ENCODE results near the gene PPP1R1B.

The PPP1R1B gene

GRCh38 chr17:39604911-39605491 lies 21.8 kb upstream of the PPP1R1B start:
- Histone ChIP-seq H3K27me3 (peaks cover 99 to 100% (median 100%) of the 10 kb centered on the region in 11 experiments), H3K4me1 (peaks cover 0 to 21% (median 10%) of the 10 kb centered on the region in 10 experiments; a peak in 12 of 20 replicates), H3K4me3 (0 out of 20 replicates have a peak overlapping the region, but pooled peaks of 1 of the 10 experiments have one; percentile 34), H4K20me1 (peaks cover 0 to 70% (median 46%) of the 10 kb centered on the region in 11 experiments; a peak in 19 of 22 replicates), H3K36me3 (no peaks in the 10 kb centered on the region), H3K9me3 (replicated peaks in 1 of 11) (no peaks in the 10 kb centered on the region), H3K4me2 (peak overlapping the region in 8 of 11 experiments; percentile 15 to 59 (median 34); a peak in 8 of 22 replicates), H3K27ac (no peak overlapping the region), H3K9ac (no peak overlapping the region)
- no peak for TF ChIP-seq Cebpa-rat (IDR thresholded peaks at IDR 0.05)

- Histone ChIP-seq H3K27me3 (peaks cover 91 to 100% (median 93%) of the 10 kb centered on the region in 11 experiments), H3K4me1 (peaks cover 0 to 18% (median 10%) of the 10 kb centered on the region in 10 experiments; a peak in 11 of 20 replicates), H4K20me1 (peaks cover 0 to 62% (median 38%) of the 10 kb centered on the region in 11 experiments; a peak in 19 of 22 replicates)
These were observed 21.0 kb upstream of the PPP1R1B start for GRCh38 chr17:39605492-39606433.

GRCh38 chr17:39606434-39607056 lies 20.2 kb upstream of the PPP1R1B start:
- Histone ChIP-seq H3K9me3 (replicated peaks in 1 of 11) (no peaks in the 10 kb centered on the region), H3K27me3 (peaks cover 83 to 99% (median 85%) of the 10 kb centered on the region in 11 experiments), H3K4me2 (peak overlapping the region in 7 of 11 experiments; percentile 26 to 62 (median 54); a peak in 12 of 22 replicates), H3K4me1 (peaks cover 0 to 18% (median 10%) of the 10 kb centered on the region in 10 experiments; a peak in 11 of 20 replicates), H4K20me1 (peaks cover 0 to 54% (median 30%) of the 10 kb centered on the region in 11 experiments; a peak in 19 of 22 replicates), H3K4me3 (peak overlapping the region in 4 of 10 experiments; percentile 10 to 38 (median 32); a peak in 7 of 20 replicates), H3K27ac (no peak overlapping the region), H3K36me3 (no peaks in the 10 kb centered on the region), H3K9ac (no peak overlapping the region)
- TF ChIP-seq Cebpa-rat (IDR thresholded peaks at IDR 0.05): no peak

More at GRCh38 chr17:39605492-39606433, 21.0 kb upstream of the PPP1R1B start:
- Histone ChIP-seq H3K36me3 (no peaks in the 10 kb centered on the region), H3K27ac (no peak overlapping the region), H3K4me3 (peak overlapping the region in 3 of 10 experiments; percentile 30 to 38 (median 34); a peak in 6 of 20 replicates), H3K9ac (no peak overlapping the region), H3K9me3 (replicated peaks in 1 of 11) (no peaks in the 10 kb centered on the region), H3K4me2 (peak overlapping the region; percentile 0 to 62 (median 33); a peak in 15 of 22 replicates)
- no peak for TF ChIP-seq Cebpa-rat (IDR thresholded peaks at IDR 0.05)

- no peaks in the 10 kb centered on the region for H3K9me3 ChIP-seq (replicated peaks in 1 of 11)
- peaks cover 0 to 18% (median 10%) of the 10 kb centered on the region in 10 experiments; a peak in 11 of 20 replicates for H3K4me1 ChIP-seq
- TF ChIP-seq Cebpa-rat (IDR thresholded peaks at IDR 0.05): no peak
- peaks cover 0 to 47% (median 23%) of the 10 kb centered on the region in 11 experiments; a peak in 19 of 22 replicates for H4K20me1 ChIP-seq
- peak overlapping the region in 3 of 11 experiments; percentile 30 to 61 (median 54); a peak in 3 of 22 replicates for H3K4me2 ChIP-seq
- peak overlapping the region in 1 of 10 experiments; percentile 38; a peak in 1 of 20 replicates for H3K4me3 ChIP-seq
- no peaks in the 10 kb centered on the region for H3K36me3 ChIP-seq
- H3K27me3 ChIP-seq: peaks cover 76 to 94% (median 78%) of the 10 kb centered on the region in 11 experiments
- no peak overlapping the region for H3K27ac ChIP-seq
- H3K9ac ChIP-seq: no peak overlapping the region
These were observed 19.5 kb upstream of the PPP1R1B start for GRCh38 chr17:39607057-39607850.

GRCh38 chr17:39607851-39608130 lies 19.0 kb upstream of the PPP1R1B start, which contains the start of gene NEUROD2:
Gene NEUROD2 (minus strand): TSS chr17:39607920. CDS start chr17:39606599, 1,321 bp downstream.
- Histone ChIP-seq H3K27ac (no peak within 1 kb of the TSS), H3K4me2 (peak within 1 kb of the TSS in 6 of 11 experiments; percentile 30 to 62 (median 56); a peak in 10 of 22 replicates), H3K9ac (no peak within 1 kb of the TSS), H3K36me3 (no peaks in the 10 kb centered on the region), H3K4me3 (peak within 1 kb of the TSS in 4 of 10 experiments; percentile 10 to 38 (median 32); a peak in 6 of 20 replicates), H3K27me3 (peaks cover 71 to 89% (median 73%) of the 10 kb centered on the region in 11 experiments), H3K9me3 (replicated peaks in 1 of 11) (no peaks in the 10 kb centered on the region), H4K20me1 (peaks cover 0 to 45% (median 23%) of the 10 kb centered on the region in 11 experiments; a peak in 19 of 22 replicates), H3K4me1 (peaks cover 0 to 18% (median 10%) of the 10 kb centered on the region in 10 experiments; a peak in 11 of 20 replicates)
- no peak for TF ChIP-seq Cebpa-rat (IDR thresholded peaks at IDR 0.05)

- Histone ChIP-seq H3K4me1 (peaks cover 0 to 18% (median 10%) of the 10 kb centered on the region in 10 experiments; a peak in 11 of 20 replicates), H3K9ac (no peak overlapping the region), H3K36me3 (no peaks in the 10 kb centered on the region), H3K9me3 (replicated peaks in 1 of 11) (no peaks in the 10 kb centered on the region), H3K27ac (no peak overlapping the region), H4K20me1 (peaks cover 0 to 43% (median 23%) of the 10 kb centered on the region in 11 experiments; a peak in 19 of 22 replicates), H3K4me2 (no peak overlapping the region), H3K4me3 (no peak overlapping the region), H3K27me3 (peaks cover 65 to 83% (median 67%) of the 10 kb centered on the region in 11 experiments)
- TF ChIP-seq Cebpa-rat (IDR thresholded peaks at IDR 0.05): no peak
These were observed 18.4 kb upstream of the PPP1R1B start for GRCh38 chr17:39608142-39608981.

GRCh38 chr17:39609416-39610025 lies 17.2 kb upstream of the PPP1R1B start:
- Histone ChIP-seq H3K27ac (no peak overlapping the region), H3K36me3 (no peaks in the 10 kb centered on the region), H3K4me1 (peaks cover 0 to 18% (median 10%) of the 10 kb centered on the region in 10 experiments; a peak in 11 of 20 replicates), H3K4me3 (no peak overlapping the region), H3K27me3 (peaks cover 54 to 72% (median 56%) of the 10 kb centered on the region in 11 experiments), H4K20me1 (peaks cover 0 to 34% (median 23%) of the 10 kb centered on the region in 11 experiments; a peak in 19 of 22 replicates), H3K9ac (no peak overlapping the region), H3K9me3 (replicated peaks in 1 of 11) (no peaks in the 10 kb centered on the region), H3K4me2 (no peak overlapping the region)
- TF ChIP-seq Cebpa-rat (IDR thresholded peaks at IDR 0.05): no peak
